H1 (cell line): ENCODE results near the gene UCP2. TPM values are rescaled to one million over a fixed set of nuclear protein-coding genes. Genes with fewer than 3 reads are reported as not detected.

ENCODE experiments used
- CTCF ChIA-PET: fragments of 300-600 bp; sonication (Branson Sonifier 250); formaldehyde crosslinking; loops from one replicate; lab custom pipeline; 2021; ENCODE audit not compliant: partially characterized antibody; lab: Charles Lee
- POLR2A ChIA-PET: fragments of 300-600 bp; sonication (Branson Sonifier 250); formaldehyde crosslinking; loops from one replicate; lab custom pipeline; 2021; ENCODE audit warnings: inconsistent platforms; ENCODE audit not compliant: partially characterized antibody; lab: Charles Lee
- DNase-seq, 2 experiments: peaks; one replicate each; pipeline versions ENCODE4 v3.0.0 to v3.0.0-alpha.2; 2010 to 2022; ENCODE audit warnings: low spot score in 2 of 2, low read depth in 1 of 2, mixed read lengths in 1 of 2
- FAIRE-seq: peaks from 2 replicates; lab custom pipeline; 2011; peaks lifted over from hg19 to GRCh38; lab: Jason Lieb, UNC
- H2AFZ ChIP-seq: 2 replicates; pipeline ENCODE4 v1.8.1; 2012; ENCODE audit warnings: low read length, inconsistent platforms
- H2AK5ac ChIP-seq: 2 replicates; pipeline ENCODE4 v1.6.1; 2013; ENCODE audit warnings: low read depth, low read length
- H2BK120ac ChIP-seq: replicated peaks from 2 replicates; pipeline ENCODE3; 2013; ENCODE audit warnings: low read depth, low read length, inconsistent platforms
- H2BK12ac ChIP-seq: 2 replicates; pipeline ENCODE4 v1.6.1; 2013; ENCODE audit warnings: low read depth, low read length
- H2BK15ac ChIP-seq: 2 replicates; pipeline ENCODE4 v1.6.1; 2013; ENCODE audit warnings: low read length
- H2BK20ac ChIP-seq: 2 replicates; pipeline ENCODE4 v1.6.1; 2013; ENCODE audit warnings: low read length
- H2BK5ac ChIP-seq: 2 replicates; pipeline ENCODE4 v1.6.1; 2013; ENCODE audit warnings: low read depth, low read length
- H3K14ac ChIP-seq: 2 replicates; pipeline ENCODE4 v1.6.1; 2013; ENCODE audit warnings: inconsistent platforms; ENCODE audit not compliant: insufficient read length
- H3K18ac ChIP-seq: 2 replicates; pipeline ENCODE4 v1.6.1; 2013; ENCODE audit warnings: low read length; ENCODE audit errors: extremely low read depth
- H3K23ac ChIP-seq: 2 replicates; pipeline ENCODE4 v1.6.1; 2013; ENCODE audit warnings: inconsistent platforms; ENCODE audit not compliant: insufficient read length
- H3K23me2 ChIP-seq: 2 replicates; pipeline ENCODE4 v1.6.1; 2013; ENCODE audit warnings: low read depth, low read length
- H3K27ac ChIP-seq: 2 replicates; pipeline ENCODE4 v1.6.1; 2011; ENCODE audit warnings: low read depth, low read length, inconsistent platforms
- H3K27me3 ChIP-seq, 4 experiments: replicated peaks in 1 of 4; 1 replicate in 1 of 4; 2 replicates in 3 of 4; pipeline versions ENCODE4 v1.6.1 to v1.8.1; 2011 to 2013; ENCODE audit warnings: low read length in 3 of 4, mild to moderate bottlenecking in 3 of 4, inconsistent platforms in 2 of 4, mixed read lengths in 2 of 4, moderate library complexity in 1 of 4; ENCODE audit not compliant: control insufficient read depth in 3 of 4, insufficient read depth in 3 of 4; ENCODE audit errors: extremely low read depth in 1 of 4
- H3K36me3 ChIP-seq, 4 experiments: 2 replicates each; pipeline versions ENCODE4 v1.6.1 to v1.8.1; 2011 to 2013; ENCODE audit warnings: mild to moderate bottlenecking in 4 of 4, low read length in 3 of 4, moderate library complexity in 2 of 4, control low read depth in 1 of 4, inconsistent platforms in 1 of 4; ENCODE audit not compliant: insufficient read depth in 4 of 4, control insufficient read depth in 2 of 4
- H3K4ac ChIP-seq: replicated peaks from 2 replicates; pipeline ENCODE3; 2013; ENCODE audit warnings: low read length, low read depth, mixed read lengths, inconsistent platforms; ENCODE audit not compliant: insufficient read length
- H3K4me1 ChIP-seq, 4 experiments: replicated peaks in 1 of 4; 1 replicate in 1 of 4; 2 replicates in 3 of 4; pipeline versions ENCODE4 v1.6.1 to v1.8.1; 2011 to 2013; ENCODE audit warnings: low read length in 3 of 4, inconsistent platforms in 2 of 4, mixed read lengths in 1 of 4; ENCODE audit not compliant: insufficient read depth in 4 of 4, control insufficient read depth in 3 of 4
- H3K4me2 ChIP-seq, 2 experiments: 2 replicates each; pipeline versions ENCODE4 v1.6.1 to v1.8.1; 2011 to 2013; ENCODE audit warnings: low read depth in 2 of 2, low read length in 2 of 2, control low read depth in 1 of 2, inconsistent platforms in 1 of 2, mild to moderate bottlenecking in 1 of 2; ENCODE audit not compliant: insufficient read depth in 1 of 2
- H3K4me3 ChIP-seq, 4 experiments: fragments of 200-600, 300-600 bp in 1 of 4; sonication (generic), shearing (Covaris generic), sonication (Bioruptor Twin) in 1 of 4; 2 replicates each; pipeline versions ENCODE4 v1.5.1 to v1.8.1; 2011 to 2016; ENCODE audit warnings: low read length in 4 of 4, low read depth in 3 of 4, control low read depth in 2 of 4, inconsistent platforms in 2 of 4, mild to moderate bottlenecking in 2 of 4, mixed read lengths in 1 of 4, moderate library complexity in 1 of 4; ENCODE audit not compliant: insufficient read depth in 2 of 4; ENCODE audit errors: extremely low read depth in 1 of 4
- H3K56ac ChIP-seq: replicated peaks from 2 replicates; pipeline ENCODE3; 2013; ENCODE audit warnings: low read depth, mild to moderate bottlenecking, mixed read lengths, low read length, inconsistent platforms; ENCODE audit not compliant: insufficient read length
- H3K79me1 ChIP-seq: 2 replicates; pipeline ENCODE4 v1.6.1; 2013; ENCODE audit warnings: low read depth, low read length, control low read depth
- H3K79me2 ChIP-seq, 2 experiments: 2 replicates each; pipeline versions ENCODE4 v1.6.1 to v1.8.1; 2012 to 2013; ENCODE audit warnings: low read length in 2 of 2, mild to moderate bottlenecking in 2 of 2, inconsistent platforms in 1 of 2; ENCODE audit not compliant: insufficient read depth in 2 of 2, control insufficient read depth in 1 of 2
- H3K9ac ChIP-seq, 4 experiments: replicated peaks in 1 of 4; 1 replicate in 1 of 4; 2 replicates in 3 of 4; pipeline versions ENCODE4 v1.6.1 to v1.8.1; 2011 to 2013; ENCODE audit warnings: low read depth in 3 of 4, low read length in 3 of 4, control low read depth in 2 of 4, mild to moderate bottlenecking in 2 of 4, moderate library complexity in 2 of 4, inconsistent platforms in 1 of 4; ENCODE audit errors: extremely low read depth in 1 of 4
- H3K9me3 ChIP-seq, 2 experiments: 2 replicates each; pipeline versions ENCODE4 v1.6.1 to v1.8.1; 2012 to 2013; ENCODE audit warnings: mild to moderate bottlenecking in 2 of 2, moderate library complexity in 2 of 2, control low read depth in 1 of 2, inconsistent platforms in 1 of 2, low read depth in 1 of 2, low read length in 1 of 2, mixed read lengths in 1 of 2; ENCODE audit not compliant: insufficient read depth in 2 of 2
- H4K20me1 ChIP-seq, 2 experiments: replicated peaks in 1 of 2; 2 replicates each; pipeline versions ENCODE3 to v1.8.1; 2011 to 2013; ENCODE audit warnings: inconsistent platforms in 2 of 2, low read length in 2 of 2, mild to moderate bottlenecking in 1 of 2; ENCODE audit not compliant: insufficient read depth in 2 of 2, control insufficient read depth in 1 of 2
- H4K5ac ChIP-seq: 2 replicates; pipeline ENCODE4 v1.6.1; 2013; ENCODE audit warnings: low read length, low read depth, mixed read lengths, inconsistent platforms; ENCODE audit not compliant: insufficient read length
- H4K8ac ChIP-seq: 2 replicates; pipeline ENCODE4 v1.8.0; 2013; ENCODE audit warnings: mild to moderate bottlenecking, moderate library complexity, low read length, inconsistent platforms; ENCODE audit not compliant: insufficient read depth; ENCODE audit errors: extremely low read depth
- H4K91ac ChIP-seq: replicated peaks from 2 replicates; pipeline ENCODE3; 2013; ENCODE audit warnings: low read length, mixed read lengths, inconsistent platforms; ENCODE audit not compliant: insufficient read length
- KDM4A ChIP-seq: IDR thresholded peaks from one replicate; pipeline ENCODE4 v1.7.1; 2012; ENCODE audit warnings: low read depth, mild to moderate bottlenecking, moderate library complexity, low read length, inconsistent platforms; ENCODE audit not compliant: severe bottlenecking
- RAD21 ChIP-seq, 2 experiments: IDR thresholded peaks in 1 of 2; conservative IDR thresholded peaks in 1 of 2; 2 replicates each; pipeline ENCODE4 v1.6.1; 2011; ENCODE audit warnings: low read depth in 2 of 2, low read length in 2 of 2, improper control_type of control experiment in 1 of 2, inconsistent platforms in 1 of 2, mild to moderate bottlenecking in 1 of 2, moderate library complexity in 1 of 2
- SP4 ChIP-seq: IDR thresholded peaks from 2 replicates; pipeline ENCODE4 v1.6.1; 2012; ENCODE audit warnings: low read length, inconsistent platforms
- TAF1 ChIP-seq: IDR thresholded peaks from 2 replicates; pipeline ENCODE4 v1.6.1; 2011; ENCODE audit warnings: mild to moderate bottlenecking, low read depth, low read length
- WGBS, 2 experiments: shearing (Covaris generic) in 1 of 2; methylation state at CpG; one replicate each; pipeline versions ENCODE4 v1.1.6 to v1.1.7; 2013 to 2015; ENCODE audit warnings: low lambda C conversion rate in 2 of 2, mixed read lengths in 2 of 2, inconsistent platforms in 1 of 2, low coverage in 1 of 2, missing lambda C conversion rate in 1 of 2; ENCODE audit not compliant: insufficient replicate concordance in 2 of 2, insufficient coverage in 1 of 2, insufficient read length in 1 of 2; ENCODE audit errors: extremely low coverage in 1 of 2, missing lambda C conversion rate in 1 of 2; 5-methylcytosine and 5-hydroxymethylcytosine counted together
- polyA plus RNA-seq, 7 experiments: library from polyadenylated mRNA; depleted of rRNA in 3 of 7; stranded (reverse) in 5 of 7; unstranded in 2 of 7; fragments of >200 nt in 5 of 7; fragments of 200-250 nt in 2 of 7; gene quantifications; 1 replicate in 5 of 7; 2 replicates in 1 of 7; 4 replicates in 1 of 7; pipeline versions ENCODE4 v1.2.1 to v1.2.3, GENCODE V29; 2011 to 2013; ENCODE audit warnings: missing spikeins in 2 of 7, mixed read lengths in 2 of 7
- total RNA-seq: library from RNA; stranded (reverse); fragmentation: NEBNext Ultra II Directional; extraction: Animal tissue kit (Norgen Biotek cat#: 25700); gene quantifications from 2 replicates; pipeline ENCODE4 v1.2.1, GENCODE V29; 2021

UCP2 gene
- total and polyA plus RNA-seq, 2 of the 8 experiments (the other 6 are each of a cell fraction or from before 2014, with no cell fraction given): 46.2 to 55.2 TPM

DNA sequence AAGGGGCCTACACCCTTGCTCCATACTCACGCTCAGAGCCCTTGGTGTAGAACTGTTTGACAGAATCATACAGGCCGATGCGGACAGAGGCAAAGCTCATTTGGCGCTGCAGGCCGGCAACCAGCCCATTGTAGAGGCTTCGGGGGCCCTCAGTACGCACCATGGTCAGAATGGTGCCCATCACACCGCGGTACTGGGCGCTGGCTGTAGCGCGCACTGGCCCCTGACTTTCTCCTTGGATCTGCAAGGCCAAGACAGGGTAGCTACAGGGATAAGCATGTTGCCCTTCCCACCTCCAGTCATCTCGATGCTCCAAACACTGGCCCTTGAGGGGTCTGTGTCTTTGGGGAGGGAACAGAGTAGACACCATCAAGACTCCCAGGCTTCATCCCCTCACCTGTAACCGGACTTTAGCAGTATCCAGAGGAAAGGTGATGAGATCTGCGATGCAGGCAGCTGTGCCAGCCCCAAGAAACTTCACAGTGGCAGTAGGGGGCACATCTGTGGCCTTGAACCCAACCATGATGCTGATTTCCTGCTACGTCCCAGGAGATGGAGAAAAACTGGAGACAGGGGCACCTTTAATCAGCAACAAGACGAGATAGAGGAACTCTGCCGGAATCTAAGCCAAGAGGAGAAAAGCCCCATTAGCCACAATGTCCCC is 4.7 kb downstream of the UCP2 start:
- Histone ChIP-seq H4K20me1 (peaks cover 0 to 8% of the 10 kb centered on the region in 2 experiments), H3K79me1 (peaks cover 2% of the 10 kb centered on the region; the same call in 1 of the 2 replicates), H3K9ac (no peak overlapping the region), H3K14ac (no peak overlapping the region), H3K36me3 (peaks cover 20 to 67% (median 37%) of the 10 kb centered on the region in 4 experiments), H3K23ac (no peak overlapping the region), H3K23me2 (peaks cover 9% of the 10 kb centered on the region), H3K79me2 (peaks cover 0 to 6% of the 10 kb centered on the region in 2 experiments; a peak in 1 of 4 replicates), H2BK20ac (no peak overlapping the region), H3K27me3 (peaks cover 0 to 2% (median 0%) of the 10 kb centered on the region in 4 experiments; a peak in 2 of 7 replicates), H3K4me2 (no peak overlapping the region), H2AK5ac (no peak overlapping the region), H4K8ac (no peak overlapping the region), H2BK120ac (no peak overlapping the region), H3K4me3 (no peak overlapping the region), H2BK15ac (no peak overlapping the region), H2BK5ac (no peak overlapping the region), H3K4ac (no peak overlapping the region), H4K91ac (no peak overlapping the region), H3K18ac (no peak overlapping the region), H2AFZ (no peak overlapping the region), H3K4me1 (peaks cover 7 to 14% (median 10%) of the 10 kb centered on the region in 4 experiments), H4K5ac (no peak overlapping the region), H2BK12ac (no peak overlapping the region), H3K9me3 (no peaks in the 10 kb centered on the region), H3K56ac (no peak overlapping the region), H3K27ac (no peak overlapping the region)
- TF ChIP-seq RAD21 (IDR thresholded peaks at IDR 0.05 in 1 of 2, conservative IDR thresholded peaks at IDR 0.05 in 1 of 2; ENCODE audit: low read depth in 2 of 2, low read length in 2 of 2) (no peak), TAF1 (no peak), SP4 (no peak), KDM4A (no peak)
- WGBS, 2 experiments: 95% methylated on average over 18 of the region's 18 CpGs; no CpG with 5 or more reads in 1 of the 2 experiments
- FAIRE-seq (no peak), DNase-seq (no peak)
- ChIA-PET CTCF (interaction anchor here (4.9 kb wide), 1 partner anchor 14 kb away, joined by 22 read pairs; no protein-coding TSS in a partner anchor), POLR2A (interaction anchor here (0.6 to 6.8 kb wide), 3 partner anchors 8 to 34 kb away, joined by 3 to 94 read pairs (median 5); no protein-coding TSS in a partner anchor)
